K562 (cell line): ENCODE measurements around the gene ZBTB46. TPM values are rescaled to one million over a fixed set of nuclear protein-coding genes. Genes with fewer than 3 reads are reported as not detected.
A peak's percentile ranks its signal among the peaks of the same experiment; 100 is the strongest.

Experiments
- ATAC-seq: fragments of 200-7000 bp; cut with Tn5 transposase; 3 replicates; pipeline ENCODE4 v1.9.1; 2020; ENCODE audit warnings: moderate library complexity
- BruUV-seq: library from RNA; stranded (reverse); fragments of 400-500 nt; replicated peaks from 2 replicates; lab custom pipeline; 2021; lab: Mats Ljungman, UMichigan
- CTCF ChIA-PET: fragments of 300-600 bp; formaldehyde crosslinking; extraction: SDS; loops from one replicate; lab custom pipeline; 2021; ENCODE audit warnings: low intra/inter-chr PET ratio; lab: Yijun Ruan, JAX
- POLR2A ChIA-PET: fragments of 300-600, 350-650 bp; sonication (Branson Sonifier 250); formaldehyde crosslinking; extraction: SDS; loops from one replicate; lab custom pipeline; 2021; ENCODE audit warnings: antibody characterized with exemption, inconsistent platforms; lab: Yijun Ruan, JAX
- DNase-seq, 4 experiments: peaks; one replicate each; pipeline versions ENCODE4 v3.0.0 to v3.0.0-alpha.2; 2011 to 2018; ENCODE audit warnings: low spot score in 3 of 4, mixed read lengths in 3 of 4; ENCODE audit errors: extremely low read depth in 1 of 4
- FAIRE-seq: peaks from 2 replicates; lab custom pipeline; 2011; peaks lifted over from hg19 to GRCh38; lab: Jason Lieb, UNC
- H2AFZ ChIP-seq: 2 replicates; pipeline ENCODE4 v1.6.0; 2011; ENCODE audit warnings: low read depth, low read length, control low read depth, inconsistent platforms
- H3K27ac ChIP-seq: fragments of 200-600 bp; 3 replicates; pipeline ENCODE4 v1.8.0; 2011; ENCODE audit warnings: low read depth, mild to moderate bottlenecking, control low read depth, inconsistent platforms, low read length, moderate library complexity, mixed read lengths; ENCODE audit errors: extremely low read depth
- H3K27me3 ChIP-seq, 2 experiments: fragments of 300-600 bp in 1 of 2; 2 replicates in 1 of 2; 3 replicates in 1 of 2; pipeline versions ENCODE4 v1.6.0 to v1.8.0; 2011; ENCODE audit warnings: inconsistent platforms in 2 of 2, low read length in 2 of 2, mild to moderate bottlenecking in 1 of 2, mixed read lengths in 1 of 2, moderate library complexity in 1 of 2; ENCODE audit not compliant: control insufficient read depth in 2 of 2, insufficient read depth in 2 of 2
- H3K36me3 ChIP-seq: fragments of 300-600 bp; 3 replicates; pipeline ENCODE4 v1.8.0; 2011; ENCODE audit warnings: mild to moderate bottlenecking, low read length, inconsistent platforms; ENCODE audit not compliant: control insufficient read depth, insufficient read depth
- H3K4me1 ChIP-seq, 2 experiments: fragments of 200-600 bp in 1 of 2; replicated peaks in 1 of 2; 2 replicates in 1 of 2; 3 replicates in 1 of 2; pipeline versions ENCODE4 v1.5.1 to v1.8.0; 2011; ENCODE audit warnings: inconsistent platforms in 2 of 2, low read length in 2 of 2, mild to moderate bottlenecking in 1 of 2, mixed read lengths in 1 of 2, moderate library complexity in 1 of 2; ENCODE audit not compliant: control insufficient read depth in 2 of 2, insufficient read depth in 2 of 2
- H3K4me2 ChIP-seq: 2 replicates; pipeline ENCODE4 v1.6.1; 2011; ENCODE audit warnings: low read length, control low read depth, inconsistent platforms, mixed read lengths; ENCODE audit not compliant: insufficient read depth
- H3K4me3 ChIP-seq: fragments of 200-600 bp; sonication (generic), shearing (Covaris generic); 2 replicates; pipeline ENCODE4 v1.5.1; 2016; ENCODE audit warnings: control low read depth, inconsistent platforms
- H3K79me2 ChIP-seq: fragments of 200-600 bp; 3 replicates; pipeline ENCODE4 v1.8.0; 2011; ENCODE audit warnings: low read length, inconsistent platforms; ENCODE audit not compliant: control insufficient read depth, insufficient read depth
- H3K9ac ChIP-seq, 2 experiments: 2 replicates each; pipeline versions ENCODE4 v1.6.0 to v1.6.1; 2011; ENCODE audit warnings: low read depth in 2 of 2, low read length in 2 of 2, control low read depth in 1 of 2, inconsistent platforms in 1 of 2, mild to moderate bottlenecking in 1 of 2, mixed read lengths in 1 of 2; ENCODE audit not compliant: insufficient read depth in 1 of 2
- H3K9me1 ChIP-seq: one replicate; pipeline ENCODE4 v1.6.0; 2011; ENCODE audit warnings: inconsistent platforms, mild to moderate bottlenecking, low read length, moderate library complexity; ENCODE audit not compliant: control insufficient read depth, insufficient read depth
- H3K9me3 ChIP-seq: replicated peaks from 2 replicates; pipeline ENCODE4 v1.5.1; 2011; ENCODE audit warnings: low read depth, low read length, inconsistent platforms; ENCODE audit not compliant: control insufficient read depth, insufficient read depth
- H4K20me1 ChIP-seq: replicated peaks from 2 replicates; pipeline ENCODE4 v1.6.1; 2011; ENCODE audit warnings: low read length, inconsistent platforms, mixed read lengths; ENCODE audit not compliant: control insufficient read depth, insufficient read depth
- ARID1B ChIP-seq: fragments of 450-650 bp; IDR thresholded peaks from 2 replicates; pipeline ENCODE4 v1.6.1; 2016; ENCODE audit warnings: antibody characterized with exemption, mild to moderate bottlenecking, inconsistent platforms
- BCL6 ChIP-seq: fragments of 250-450 bp; sonication (Bioruptor Pico); IDR thresholded peaks from 2 replicates; pipeline ENCODE4 v1.4.0; 2020
- CBX1 ChIP-seq: sonication (generic); IDR thresholded peaks from 2 replicates; pipeline ENCODE4 v1.6.1; 2016; ENCODE audit warnings: antibody characterized with exemption, low read depth, mild to moderate bottlenecking
- CBX8 ChIP-seq: fragments of 200-600 bp; sonication (generic); IDR thresholded peaks from 2 replicates; pipeline ENCODE4 v1.6.1; 2012; ENCODE audit warnings: borderline replicate concordance, mixed run types, low read depth, mild to moderate bottlenecking, moderate library complexity, mixed read lengths, low read length, control low read depth, inconsistent platforms; ENCODE audit not compliant: poor library complexity, severe bottlenecking; ENCODE audit errors: extremely low read depth
- ESRRB ChIP-seq: fragments of 250-450 bp; sonication (Bioruptor Pico); IDR thresholded peaks from 2 replicates; pipeline ENCODE4 v1.5.0; 2020; ENCODE audit warnings: mild to moderate bottlenecking, moderate library complexity, borderline replicate concordance
- HSF4 ChIP-seq: fragments of 250-450 bp; sonication (Bioruptor Pico); IDR thresholded peaks from 2 replicates; pipeline ENCODE4 v2.1.2; 2022; ENCODE audit warnings: mild to moderate bottlenecking, moderate library complexity, borderline replicate concordance
- MEIS2 ChIP-seq: fragments of 450-650 bp; IDR thresholded peaks from 2 replicates; pipeline ENCODE4 v1.6.1; 2014; ENCODE audit warnings: mild to moderate bottlenecking; ENCODE audit not compliant: partially characterized antibody
- MYBL2 ChIP-seq, 2 experiments: fragments of 450-650 bp in 1 of 2; sonication (generic) in 1 of 2; formaldehyde crosslinking in 1 of 2; IDR thresholded peaks; 2 replicates each; pipeline versions ENCODE4 v1.6.1 to v1.8.1; 2017 to 2022; ENCODE audit warnings: borderline replicate concordance in 1 of 2, inconsistent platforms in 1 of 2, low read depth in 1 of 2, mild to moderate bottlenecking in 1 of 2, missing genetic modification reagents in 1 of 2, moderate library complexity in 1 of 2
- POLR2A ChIP-seq: fragments of 450-650 bp; conservative IDR thresholded peaks from 2 replicates; pipeline ENCODE4 v1.6.1; 2016
- POLR2G ChIP-seq: fragments of 200-400 bp; formaldehyde crosslinking; IDR thresholded peaks from 2 replicates; pipeline ENCODE4 v1.6.1; 2017; ENCODE audit warnings: low read depth, mild to moderate bottlenecking, antibody characterized with exemption, low read length, moderate library complexity
- PPARD ChIP-seq: fragments of 250-450 bp; sonication (Bioruptor Pico); IDR thresholded peaks from 2 replicates; pipeline ENCODE4 v1.8.0; 2022; ENCODE audit warnings: inconsistent platforms, mild to moderate bottlenecking, moderate library complexity
- RBM22 ChIP-seq: fragments of 200-400 bp; formaldehyde crosslinking; IDR thresholded peaks from 2 replicates; pipeline ENCODE4 v1.6.1; 2018; ENCODE audit warnings: low read length, low read depth; ENCODE audit not compliant: poor library complexity, severe bottlenecking
- ZNF253 ChIP-seq: fragments of 250-450 bp; sonication (Bioruptor Pico); conservative IDR thresholded peaks from 2 replicates; pipeline ENCODE4 v1.6.1; 2021; ENCODE audit warnings: mild to moderate bottlenecking
- ZNF717 ChIP-seq: fragments of 250-450 bp; sonication (Bioruptor Pico); IDR thresholded peaks from 2 replicates; pipeline ENCODE4 v1.5.0; 2021
- ZNF75A ChIP-seq: fragments of 450-650 bp; formaldehyde crosslinking; IDR thresholded peaks from 2 replicates; pipeline ENCODE4 v1.4.0; 2020; ENCODE audit warnings: mild to moderate bottlenecking
- WGBS: fragments of 100-300 bp; shearing (Covaris generic); methylation state at CpG from one replicate; pipeline ENCODE4 v1.1.6; 2016; ENCODE audit warnings: low coverage, mixed read lengths; ENCODE audit not compliant: insufficient coverage; ENCODE audit errors: missing lambda C conversion rate; 5-methylcytosine and 5-hydroxymethylcytosine counted together
- in situ Hi-C: fragments of 300-500 bp; cut with MboI; formaldehyde crosslinking; loops from 4 replicates; pipeline ENCODE4 v1.15.0; 2018; ENCODE audit warnings: inconsistent platforms, mixed read lengths
- intact Hi-C: fragments of 100-400 bp; cut with micrococcal nuclease; formaldehyde crosslinking; loops from 2 replicates; pipeline ENCODE4 v1.14.2; 2022
- polyA plus RNA-seq, 8 experiments: library from polyadenylated mRNA; depleted of rRNA in 4 of 8; stranded (reverse) in 5 of 8; unstranded in 3 of 8; fragments of >200 nt; fragmentation: Nextera tagmentation in 2 of 8; fragmentation: Illumina TruSeq in 1 of 8; extraction: Ambion mirVana in 2 of 8; extraction: Trizol in 1 of 8; gene quantifications; 2 replicates each; pipeline versions ENCODE4 v1.2.1 to v1.2.3, GENCODE V29; 2011 to 2014; ENCODE audit warnings: inconsistent platforms in 1 of 8, missing spikeins in 1 of 8
- total RNA-seq, 7 experiments: library from RNA; depleted of rRNA in 6 of 7; stranded (reverse); fragments of >200 nt in 6 of 7; fragmentation: Illumina TruSeq in 2 of 7; extraction: Trizol in 2 of 7; gene quantifications; 2 replicates each; pipeline versions ENCODE4 v1.2.1 to v1.2.3, GENCODE V29; 2011 to 2021; ENCODE audit warnings: low replicate concordance in 1 of 7

The ZBTB46 gene
- total and polyA plus RNA-seq, 9 of the 15 experiments (the other 6 are each of a cell fraction or from before 2014, with no cell fraction given): 0.29 to 4.1 (median 1.1) TPM

DNA sequence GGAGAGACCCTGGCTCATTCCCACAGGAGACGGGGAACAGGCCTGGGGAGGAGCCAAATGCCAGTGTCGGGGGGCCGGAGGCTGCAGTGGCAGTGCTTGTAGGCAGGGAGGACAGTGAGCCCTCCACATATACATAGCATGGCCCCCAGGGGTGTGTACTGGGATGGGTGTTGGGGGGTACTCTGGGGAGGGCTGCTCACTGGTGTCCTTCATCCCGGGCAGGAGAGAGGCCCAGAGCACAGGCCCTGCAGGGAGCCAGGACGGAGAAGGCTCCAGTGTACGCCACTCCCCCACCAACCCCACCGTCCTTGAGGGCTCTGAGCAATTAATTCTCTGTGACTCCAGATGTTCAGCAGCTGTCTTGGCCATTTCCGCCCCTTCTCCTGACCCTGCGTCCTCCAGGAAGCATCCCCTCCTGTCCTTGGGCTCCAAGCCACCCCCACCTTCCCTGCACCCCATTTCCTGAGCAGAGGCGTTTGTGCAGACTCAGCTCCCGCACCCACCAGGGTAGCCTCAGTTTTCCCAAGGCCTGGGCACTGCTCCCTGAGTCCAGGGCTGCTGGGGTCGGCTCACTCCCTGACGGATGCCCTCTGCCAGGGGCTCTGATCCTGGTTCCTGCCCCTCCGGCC, 26.8 kb upstream of the ZBTB46 start:
- intact Hi-C loops: no loop called here
- ATAC-seq: no peak; the same call in 2 of the 3 replicates
- peaks cover 15% of the 10 kb centered on the region; the same call in 2 of the 3 replicates for H3K36me3 ChIP-seq
- H3K79me2 ChIP-seq: no peaks in the 10 kb centered on the region
- DNase-seq: peak in 1 of 4 experiments; percentile 27
- in situ Hi-C loops: no loop called here
- H3K4me3 ChIP-seq: no peak overlapping the region
- TF ChIP-seq POLR2G (peak; percentile 66), MYBL2 (IDR thresholded peaks at IDR 0.05; ENCODE audit: low read depth) (no peak), MYBL2 (CRISPR knock-in tag; IDR thresholded peaks at IDR 0.05; ENCODE audit: borderline replicate concordance) (no peak), POLR2A (0 out of 2 replicates have a peak, but pooled peaks have one; percentile 18)
- no TSS peak for BruUV-seq
- no peaks in the 10 kb centered on the region for H4K20me1 ChIP-seq
- H3K4me2 ChIP-seq: no peak overlapping the region
- no peaks in the 10 kb centered on the region for H3K9me3 ChIP-seq
- peaks cover 20 to 80% of the 10 kb centered on the region in 2 experiments for H3K4me1 ChIP-seq
- H2AFZ ChIP-seq: no peak overlapping the region
- no peaks in the 10 kb centered on the region for H3K27me3 ChIP-seq
- ChIA-PET CTCF (interaction anchor here (0.5 kb wide), 1 partner anchor 121 kb away, joined by 4 read pairs; no protein-coding TSS in a partner anchor), POLR2A (interaction anchor here (1.1 kb wide), 1 partner anchor 36 kb away, joined by 4 read pairs; no protein-coding TSS in a partner anchor)
- peak overlapping the region in 1 of 2 experiments; percentile 82; a peak in 2 of 4 replicates for H3K9ac ChIP-seq
- H3K27ac ChIP-seq: no peak overlapping the region
- WGBS: 47% methylated on average over 12 of the region's 14 CpGs
- no peak for FAIRE-seq
- no peaks in the 10 kb centered on the region for H3K9me1 ChIP-seq

GRCh38 chr20:63856098-63856511, 25.0 kb upstream of the ZBTB46 start:
- Histone ChIP-seq H2AFZ (no peak overlapping the region), H3K79me2 (no peaks in the 10 kb centered on the region), H3K9me1 (no peaks in the 10 kb centered on the region), H4K20me1 (no peaks in the 10 kb centered on the region), H3K9ac (peak overlapping the region in 1 of 2 experiments; percentile 64; a peak in 2 of 4 replicates), H3K27ac (no peak overlapping the region), H3K4me3 (no peak overlapping the region), H3K4me2 (no peak overlapping the region)
- intact Hi-C loops: no loop called here
- 65% methylated on average over 19 of the region's 22 CpGs for WGBS
- no peak for DNase-seq
- TF ChIP-seq HSF4 (no peak), ARID1B (no peak), POLR2G (peak; percentile 54), ZNF717 (CRISPR knock-in tag) (no peak), CBX8 (no peak), MEIS2 (no peak), CBX1 (no peak), RBM22 (peak; percentile 49), ESRRB (no peak), PPARD (CRISPR knock-in tag) (no peak), BCL6 (CRISPR knock-in tag) (no peak), ZNF253 (CRISPR knock-in tag) (no peak), ZNF75A (no peak)
- TF ChIP-seq, all 486 proteins: peak for 2
- FAIRE-seq: no peak
- ATAC-seq: no peak
- no peaks in the 10 kb centered on the region for H3K9me3 ChIP-seq
- in situ Hi-C loops: no loop called here
- no peaks in the 10 kb centered on the region for H3K27me3 ChIP-seq
- no TSS peak for BruUV-seq
- CTCF ChIA-PET: no interaction called here
- POLR2A ChIA-PET: interaction anchor here (0.5 to 2.3 kb wide), 3 partner anchors 9 to 338 kb away, joined by 3 to 13 read pairs (median 4); partner anchors contain the start of gene TPD52L2
- peaks cover 20 to 63% of the 10 kb centered on the region in 2 experiments for H3K4me1 ChIP-seq
- H3K36me3 ChIP-seq: peaks cover under 1% of the 10 kb centered on the region; the same call in 1 of the 3 replicates
